ENCODE data around the gene TPM3.
"Not testable (repeated sequence)": the region's sequence is repeated elsewhere in the genome, so short reads cannot be mapped to it uniquely, and the experiment has no call there.

The TPM3 gene

GRCh38 chr1:154157520-154158306 is 34.2 kb downstream of the TPM3 start:
- no peak for DNase-seq (ENCODE audit: low read depth)
- no peak overlapping the region for H3K4me3 ChIP-seq (ENCODE audit: control insufficient read depth, low read depth, low read length)
- no peak for TF ChIP-seq CTCF (IDR thresholded peaks at IDR 0.05; ENCODE audit: control insufficient read depth, insufficient read depth, low read depth, low read length, missing control alignments)

GRCh38 chr1:154155251-154155650 is 36.6 kb downstream of the TPM3 start:
- no peak for DNase-seq (ENCODE audit: low read depth)

GRCh38 chr1:154154534-154155191 is 37.2 kb downstream of the TPM3 start, which contains the start of gene NUP210L:
Gene NUP210L, minus strand, starts transcription at chr1:154155073.
- no peak for TF ChIP-seq CTCF (IDR thresholded peaks at IDR 0.05; ENCODE audit: control insufficient read depth, insufficient read depth, low read depth, low read length, missing control alignments)
- no peak within 1 kb of the TSS for H3K4me3 ChIP-seq (ENCODE audit: control insufficient read depth, low read depth, low read length)
- no peak for DNase-seq (ENCODE audit: low read depth)

More at GRCh38 chr1:154155251-154155650, 36.6 kb downstream of the TPM3 start:
- no peak overlapping the region for H3K4me3 ChIP-seq (ENCODE audit: control insufficient read depth, low read depth, low read length)
- TF ChIP-seq CTCF (IDR thresholded peaks at IDR 0.05; ENCODE audit: control insufficient read depth, insufficient read depth, low read depth, low read length, missing control alignments) = no peak

GRCh38 chr1:154154053-154154452 is 37.8 kb downstream of the TPM3 start:
- no peak for TF ChIP-seq CTCF (IDR thresholded peaks at IDR 0.05; ENCODE audit: control insufficient read depth, insufficient read depth, low read depth, low read length, missing control alignments)
- DNase-seq (ENCODE audit: low read depth) = no peak
- H3K4me3 ChIP-seq (ENCODE audit: control insufficient read depth, low read depth, low read length) = no peak overlapping the region

- no peak overlapping the region for H3K4me3 ChIP-seq (ENCODE audit: control insufficient read depth, low read depth, low read length)
- TF ChIP-seq CTCF (IDR thresholded peaks at IDR 0.05; ENCODE audit: control insufficient read depth, insufficient read depth, low read depth, low read length, missing control alignments) = no peak
- DNase-seq (ENCODE audit: low read depth) = no peak
These were observed 40.6 kb downstream of the TPM3 start for GRCh38 chr1:154151311-154151710.

GRCh38 chr1:154148807-154149206 is 43.1 kb downstream of the TPM3 start:
- no peak for DNase-seq (ENCODE audit: low read depth)
- no peak for TF ChIP-seq CTCF (IDR thresholded peaks at IDR 0.05; ENCODE audit: control insufficient read depth, insufficient read depth, low read depth, low read length, missing control alignments)
- no peak overlapping the region for H3K4me3 ChIP-seq (ENCODE audit: control insufficient read depth, low read depth, low read length)

GRCh38 chr1:154147505-154147904 is 44.4 kb downstream of the TPM3 start:
- not testable (repeated sequence) for H3K4me3 ChIP-seq (ENCODE audit: control insufficient read depth, low read depth, low read length); DNase-seq (ENCODE audit: low read depth)

Data from AG09309 (cell line).